Brain microvascular endothelial cell (primary cell): ENCODE data around the gene PPP1R12C.
A peak's percentile ranks its signal among the peaks of the same experiment; 100 is the strongest.

Experiments used
- DNase-seq: peaks from one replicate; pipeline ENCODE4 v3.0.0-alpha.2; 2020
- H3K27ac ChIP-seq: fragments of 250-450 bp; sonication (Bioruptor Pico); 2 replicates; pipeline ENCODE4 v1.5.1; 2020; ENCODE audit warnings: mild to moderate bottlenecking, moderate library complexity
- H3K27me3 ChIP-seq: fragments of 250-450 bp; sonication (Bioruptor Pico); replicated peaks from 2 replicates; pipeline ENCODE4 v1.5.1; 2020; ENCODE audit warnings: mild to moderate bottlenecking
- H3K36me3 ChIP-seq: fragments of 250-450 bp; sonication (Bioruptor Pico); replicated peaks from 2 replicates; pipeline ENCODE4 v1.5.1; 2020; ENCODE audit warnings: mild to moderate bottlenecking
- H3K4me3 ChIP-seq: 2 replicates; pipeline ENCODE4 v1.5.1; 2011; ENCODE audit warnings: low read depth, mild to moderate bottlenecking, control low read depth, low read length, moderate library complexity
- CTCF ChIP-seq: IDR thresholded peaks from 2 replicates; pipeline ENCODE4 v1.5.1; 2011; ENCODE audit warnings: low read depth, mild to moderate bottlenecking, moderate library complexity, low read length, control low read depth, inconsistent platforms; ENCODE audit errors: missing control alignments
- in situ Hi-C: cut with HindIII; loops from 2 replicates; pipeline ENCODE4 v1.10.0; 2017; ENCODE audit warnings: low sequenced_read_pairs, low pct_ligation_motif_present

Gene PPP1R12C

GRCh38 chr19:55116859-55117662 is at the start of gene PPP1R12C:
Gene PPP1R12C, minus strand, starts transcription at chr19:55117637. Its CDS starts 94 bp downstream, at chr19:55117543.
- H3K4me3 ChIP-seq = peak within 1 kb of the TSS; percentile 92
- peaks cover 4% of the 10 kb centered on the region for H3K36me3 ChIP-seq
- no peak for DNase-seq
- TF ChIP-seq CTCF = no peak
- peak within 1 kb of the TSS; percentile 80 for H3K27ac ChIP-seq
- H3K27me3 ChIP-seq = no peaks in the 10 kb centered on the region
- in situ Hi-C loops = loop anchor here (10.0 kb wide), 1 partner anchor 58 kb away; no protein-coding TSS in a partner anchor

GRCh38 chr19:55166530-55167268 is 49.3 kb upstream of the PPP1R12C start, which contains the start of gene DNAAF3:
Gene DNAAF3, minus strand, starts transcription at chr19:55166613. Its CDS starts 200 bp downstream, at chr19:55166413.
- Histone ChIP-seq H3K27ac (peak within 1 kb of the TSS; percentile 53), H3K4me3 (peak within 1 kb of the TSS; percentile 60), H3K27me3 (peaks cover 6% of the 10 kb centered on the region), H3K36me3 (no peaks in the 10 kb centered on the region)
- peak; percentile 98 for DNase-seq
- TF ChIP-seq CTCF = no peak
- in situ Hi-C loops = no loop called here

- DNase-seq = peak; percentile 73
- in situ Hi-C loops = no loop called here
- peak; percentile 80 for TF ChIP-seq CTCF
- H3K27ac ChIP-seq = no peak overlapping the region
- H3K27me3 ChIP-seq = peaks cover 13% of the 10 kb centered on the region
- H3K4me3 ChIP-seq = peak overlapping the region; percentile 60
- H3K36me3 ChIP-seq = no peaks in the 10 kb centered on the region
Observed at GRCh38 chr19:55165952-55166529, 48.6 kb upstream of the PPP1R12C start.

- no peaks in the 10 kb centered on the region for H3K36me3 ChIP-seq
- no peak overlapping the region for H3K27ac ChIP-seq
- TF ChIP-seq CTCF = no peak
- no peak overlapping the region for H3K4me3 ChIP-seq
- H3K27me3 ChIP-seq = peaks cover 14% of the 10 kb centered on the region
- DNase-seq = no peak
- in situ Hi-C loops = no loop called here
Observed at GRCh38 chr19:55161571-55162322, 44.3 kb upstream of the PPP1R12C start.

- DNase-seq = no peak
- H3K27me3 ChIP-seq = peaks cover 14% of the 10 kb centered on the region
- no peak overlapping the region for H3K27ac ChIP-seq
- TF ChIP-seq CTCF = no peak
- in situ Hi-C loops = no loop called here
- no peak overlapping the region for H3K4me3 ChIP-seq
- no peaks in the 10 kb centered on the region for H3K36me3 ChIP-seq
Observed at GRCh38 chr19:55160986-55161365, 43.5 kb upstream of the PPP1R12C start.
